Stimulated activated CD4-positive, alpha-beta T cell treated with anti-CD3 and anti-CD28 coated beads, TNF-alpha, amount 100 ng/mL, for 24 hours (primary cell): Measurements from ENCODE around the gene LRP3.
"Not testable (repeated sequence)": the region's sequence is repeated elsewhere in the genome, so short reads cannot be mapped to it uniquely, and the experiment has no call there.

Source experiments
- DNase-seq, 3 experiments: peaks; one replicate each; pipeline ENCODE4 v3.0.0-alpha.2; 2020; ENCODE audit warnings: low read depth in 3 of 3

The LRP3 gene

GRCh38 chr19:33202546-33203507 lies 8.7 kb downstream of the LRP3 start:
- DNase-seq, result no peak

- DNase-seq, result no peak
Measured at GRCh38 chr19:33203529-33203928, 9.4 kb downstream of the LRP3 start.

GRCh38 chr19:33204136-33204973 lies 10.2 kb downstream of the LRP3 start:
- DNase-seq, result no peak

GRCh38 chr19:33205110-33205509 lies 11.0 kb downstream of the LRP3 start:
- DNase-seq, result no peak

GRCh38 chr19:33205531-33206260 lies 11.6 kb downstream of the LRP3 start:
- no peak for DNase-seq

- no peak for DNase-seq
Measured at GRCh38 chr19:33206261-33207039, 12.3 kb downstream of the LRP3 start.

- DNase-seq, result no peak
Measured at GRCh38 chr19:33207040-33207620, 13.0 kb downstream of the LRP3 start.

- DNase-seq, result no peak
Measured at GRCh38 chr19:33207903-33208302, 13.8 kb downstream of the LRP3 start.

- no peak for DNase-seq
Measured at GRCh38 chr19:33208371-33208895, 14.3 kb downstream of the LRP3 start.

- DNase-seq, result no peak
Measured at GRCh38 chr19:33208904-33209849, 15.0 kb downstream of the LRP3 start.

- not testable (repeated sequence) for DNase-seq
Measured at GRCh38 chr19:33209850-33210230, 15.7 kb downstream of the LRP3 start.

GRCh38 chr19:33210266-33210940 lies 16.3 kb downstream of the LRP3 start:
- DNase-seq, result no peak

GRCh38 chr19:33211794-33212435 lies 17.8 kb downstream of the LRP3 start:
- no peak for DNase-seq

- no peak for DNase-seq
Measured at GRCh38 chr19:33212436-33213172, 18.5 kb downstream of the LRP3 start.

- DNase-seq, result no peak
Measured at GRCh38 chr19:33214596-33214995, 20.5 kb downstream of the LRP3 start.

GRCh38 chr19:33215438-33216197 lies 21.5 kb downstream of the LRP3 start:
- no peak for DNase-seq
